HG03469 (cell line): ENCODE results near the gene CCDC141.
A peak's percentile ranks its signal among the peaks of the same experiment; 100 is the strongest.
"Not testable (repeated sequence)": the region's sequence is repeated elsewhere in the genome, so short reads cannot be mapped to it uniquely, and the experiment has no call there.

Source experiments
- ATAC-seq: cut with Tn5 transposase; IDR thresholded peaks from one replicate; pipeline ENCODE4 v1.9.1; 2021; ENCODE audit warnings: mild to moderate bottlenecking, moderate library complexity, moderate number of reproducible peaks; ENCODE audit not compliant: unreplicated experiment

CCDC141 gene

GRCh38 chr2:179049546-179050311 is at the start of gene CCDC141:
Gene CCDC141 (minus strand): TSS chr2:179050137. CDS start chr2:179049941, 196 bp downstream.
- ATAC-seq: peak; percentile 49

DNA sequence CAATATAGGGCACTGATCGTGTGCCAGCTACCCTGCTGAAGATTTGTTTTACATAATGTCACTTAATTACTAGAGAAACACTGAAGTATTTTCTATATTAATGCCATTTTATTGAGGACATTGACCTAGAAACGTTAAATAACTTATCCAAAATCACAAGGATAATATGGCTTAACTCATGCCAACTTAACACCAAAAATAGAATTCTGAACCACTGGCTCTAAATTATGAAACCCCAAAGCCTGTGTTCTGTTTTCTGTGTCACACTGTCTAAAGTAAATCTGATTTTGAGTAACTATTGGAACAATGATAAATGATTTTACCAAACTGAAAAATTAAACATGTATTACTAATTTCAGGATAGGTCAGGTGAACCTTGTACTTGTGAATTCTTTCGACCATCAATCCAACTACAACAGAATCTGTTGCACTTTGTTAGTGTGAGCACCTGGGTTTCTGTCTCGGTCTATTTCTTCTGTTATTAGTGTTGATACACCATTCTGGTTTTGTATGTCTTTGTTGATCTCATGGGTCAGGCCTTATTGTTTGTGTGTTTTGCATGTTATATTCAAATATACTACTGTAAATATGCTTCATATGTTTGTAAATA is 48.2 kb upstream of the CCDC141 start:
- no peak for ATAC-seq

GRCh38 chr2:179097131-179097530 is 47.2 kb upstream of the CCDC141 start:
- ATAC-seq: no peak

DNA sequence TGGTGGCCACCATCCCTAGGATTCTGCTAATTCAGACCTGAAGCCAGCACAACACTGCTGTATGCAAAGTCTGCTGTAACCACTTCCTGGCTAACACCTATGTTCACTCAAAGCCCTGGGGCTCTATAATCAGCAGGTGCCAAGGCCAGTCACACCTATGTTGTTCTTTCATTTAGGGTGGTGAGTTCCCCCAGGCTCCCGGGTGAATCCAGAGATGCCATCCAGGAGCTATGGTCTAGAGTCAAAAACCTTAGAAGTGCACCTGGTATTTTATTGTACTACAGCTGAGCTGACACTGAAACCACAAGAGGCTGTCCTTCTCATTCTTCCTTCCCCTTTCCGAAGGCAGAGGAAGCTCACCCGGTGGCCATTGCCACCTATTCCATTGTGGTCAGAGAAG is 46.2 kb upstream of the CCDC141 start:
- peak; percentile 96 for ATAC-seq

DNA sequence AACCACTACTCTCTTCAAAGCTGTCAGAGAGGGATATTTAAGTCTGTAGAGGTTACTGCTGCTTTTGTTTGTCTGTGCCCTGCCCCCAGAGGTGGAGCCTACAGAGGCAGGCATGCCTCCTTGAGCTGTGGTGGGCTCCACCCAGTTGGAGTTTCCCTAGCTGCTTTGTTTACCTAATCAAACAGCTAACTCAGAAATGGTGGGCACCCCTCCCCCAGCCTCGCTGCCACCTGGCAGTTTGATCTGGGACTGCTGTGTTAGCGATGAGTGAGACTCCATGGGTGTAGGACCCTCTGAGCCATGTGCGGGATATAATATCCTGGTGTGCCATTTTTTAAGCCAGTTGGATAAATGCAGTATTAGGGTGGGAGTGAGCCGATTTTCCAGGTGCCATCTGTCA is 43.0 kb upstream of the CCDC141 start:
- not testable (repeated sequence) for ATAC-seq

DNA sequence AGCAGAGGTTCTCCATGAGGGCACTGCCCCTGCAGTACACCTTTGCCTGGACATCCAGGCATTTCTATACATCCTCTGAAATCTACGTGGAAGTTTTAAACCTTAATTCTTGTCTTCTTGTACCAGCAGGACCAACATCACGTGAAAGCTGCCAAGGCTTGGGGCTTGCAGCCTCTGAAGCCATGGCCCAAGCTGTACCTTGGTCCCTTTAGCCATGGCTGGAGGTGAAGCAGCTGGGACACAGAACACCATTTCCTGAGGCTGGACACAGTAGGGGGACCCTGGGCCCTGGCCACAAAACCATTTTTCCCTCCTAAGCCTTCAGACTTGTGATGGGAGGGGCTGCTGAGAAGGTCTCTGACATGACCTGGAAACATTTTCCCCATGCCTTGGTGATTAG is 32.8 kb upstream of the CCDC141 start:
- no peak for ATAC-seq

DNA sequence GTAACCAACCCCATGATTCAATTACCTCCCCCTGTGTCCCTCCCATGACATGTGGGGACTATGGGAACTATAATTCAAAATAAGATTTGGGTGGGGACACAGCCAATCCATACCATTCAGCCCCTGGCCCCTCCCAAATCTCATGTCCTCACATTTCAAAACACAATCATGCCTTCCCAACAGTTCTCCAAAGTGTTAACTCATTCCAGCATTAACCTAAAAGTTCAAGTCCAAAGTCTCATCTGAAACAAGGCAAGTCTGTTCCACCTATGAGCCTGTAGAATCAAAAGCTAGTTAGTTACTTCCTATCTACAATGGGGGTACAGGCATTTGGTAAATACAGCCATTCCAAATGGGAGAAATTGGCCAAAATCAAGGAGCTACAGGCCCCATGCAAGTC is 32.0 kb upstream of the CCDC141 start:
- ATAC-seq: no peak

DNA sequence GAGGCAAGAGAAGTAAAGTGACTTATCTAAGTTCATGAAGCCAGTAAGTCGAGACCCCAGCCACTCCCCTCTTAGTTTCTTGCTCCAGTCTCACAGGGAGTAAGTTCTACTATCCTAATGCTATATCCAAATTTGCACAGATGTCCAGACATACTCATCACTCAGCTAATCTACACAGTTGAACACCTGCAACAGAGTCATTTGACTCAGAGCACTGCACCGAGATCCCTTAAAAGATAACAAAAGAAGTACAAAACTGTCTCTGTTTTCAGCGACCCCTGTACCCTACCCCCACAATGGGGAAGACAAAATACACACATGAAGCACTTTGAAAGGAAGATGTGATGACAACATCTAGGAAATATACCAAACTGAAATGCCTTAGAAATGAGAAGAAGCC is 22.6 kb upstream of the CCDC141 start:
- ATAC-seq: no peak

DNA sequence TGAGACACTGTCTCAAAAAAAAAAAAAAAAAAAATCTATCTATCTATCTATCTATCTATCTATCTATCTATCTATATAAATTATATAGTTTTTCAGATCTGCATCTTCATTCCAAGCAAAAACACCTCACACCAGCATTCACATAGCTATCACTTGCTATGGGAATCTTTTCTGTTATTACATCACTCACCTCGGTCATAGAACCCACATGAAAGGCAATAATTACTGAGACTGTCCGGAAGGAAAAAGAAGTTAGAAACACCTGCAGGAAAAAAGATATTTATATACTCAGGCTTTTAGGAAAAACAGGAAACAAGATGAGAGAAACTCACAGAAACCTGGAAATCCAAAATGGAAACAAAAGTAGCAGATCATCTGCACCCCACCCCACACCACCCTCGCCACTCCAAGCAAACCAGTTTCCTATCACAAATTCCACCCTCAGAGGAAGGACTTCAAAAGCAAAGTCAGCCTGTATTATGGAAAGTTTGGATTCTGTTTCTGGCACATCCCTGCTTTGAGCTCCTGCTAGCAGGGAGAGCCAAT is 21.9 kb upstream of the CCDC141 start:
- no peak for ATAC-seq

DNA sequence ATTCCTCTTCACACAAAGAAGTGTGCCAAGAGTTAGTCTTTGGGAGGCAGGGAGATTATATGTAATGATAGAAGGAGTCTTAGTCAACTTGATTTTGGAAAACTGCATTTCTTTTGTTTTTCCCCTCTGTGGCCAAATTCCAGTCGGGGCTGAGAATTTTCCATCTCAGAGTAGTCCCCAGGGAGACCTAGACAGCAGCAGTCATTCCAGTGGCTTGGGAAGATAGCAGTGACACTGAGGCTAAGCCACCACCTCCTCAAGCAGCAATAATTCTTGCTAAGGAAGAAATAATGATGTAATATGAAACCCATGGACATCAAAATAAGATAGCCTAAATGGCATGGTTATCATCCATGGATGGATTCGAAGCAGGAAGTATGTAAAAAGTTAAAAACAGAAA is 21.0 kb upstream of the CCDC141 start:
- no peak for ATAC-seq

DNA sequence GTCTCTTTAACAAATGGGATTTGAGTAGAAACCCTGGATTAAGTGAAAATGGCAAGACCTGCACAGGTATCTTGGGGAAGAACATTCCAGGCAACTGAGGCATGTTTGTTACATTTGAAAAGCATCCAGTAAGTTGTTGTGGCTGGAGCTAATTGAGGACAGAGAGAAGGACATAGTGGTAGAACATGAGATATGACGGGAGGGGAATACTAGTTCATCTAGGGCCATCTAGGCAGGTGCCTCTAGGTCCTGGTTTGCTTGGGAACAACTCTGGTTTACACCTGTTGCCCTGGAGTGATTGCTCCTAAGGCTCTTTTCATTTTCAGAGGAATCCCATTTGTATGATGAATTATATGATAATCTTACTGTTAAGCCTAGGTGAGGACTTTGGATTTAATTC is 19.7 kb upstream of the CCDC141 start:
- no peak for ATAC-seq

DNA sequence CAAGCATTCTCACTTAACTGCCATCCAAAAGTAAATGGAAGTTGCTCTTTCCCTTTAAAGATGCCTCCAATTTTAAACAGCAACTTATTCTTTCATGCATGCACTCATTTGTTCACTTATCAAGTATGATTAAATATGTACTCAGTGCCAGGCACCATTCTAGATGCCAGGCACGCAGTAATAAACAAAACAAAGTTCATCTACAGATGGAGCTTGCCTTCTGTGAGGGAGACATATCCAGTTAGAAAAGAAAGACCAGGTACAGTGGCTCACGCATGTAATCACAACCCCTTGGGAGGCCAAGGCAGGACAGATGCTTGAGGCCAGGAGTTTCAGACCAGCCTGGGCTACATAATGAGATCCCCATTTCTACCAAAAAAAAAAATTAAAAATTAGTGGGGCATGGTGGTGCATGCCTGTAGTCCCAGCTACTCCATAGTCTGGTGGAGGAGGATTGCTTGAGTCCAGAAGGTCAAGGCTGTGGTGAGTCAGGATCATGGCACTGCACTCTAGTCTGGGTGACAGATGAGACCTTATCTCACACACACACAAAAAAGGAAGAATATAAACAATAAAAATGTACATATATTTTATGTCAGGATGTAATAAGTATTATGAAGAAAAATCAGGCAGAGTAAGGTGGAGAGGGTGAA is 19.2 kb upstream of the CCDC141 start:
- no peak for ATAC-seq

DNA sequence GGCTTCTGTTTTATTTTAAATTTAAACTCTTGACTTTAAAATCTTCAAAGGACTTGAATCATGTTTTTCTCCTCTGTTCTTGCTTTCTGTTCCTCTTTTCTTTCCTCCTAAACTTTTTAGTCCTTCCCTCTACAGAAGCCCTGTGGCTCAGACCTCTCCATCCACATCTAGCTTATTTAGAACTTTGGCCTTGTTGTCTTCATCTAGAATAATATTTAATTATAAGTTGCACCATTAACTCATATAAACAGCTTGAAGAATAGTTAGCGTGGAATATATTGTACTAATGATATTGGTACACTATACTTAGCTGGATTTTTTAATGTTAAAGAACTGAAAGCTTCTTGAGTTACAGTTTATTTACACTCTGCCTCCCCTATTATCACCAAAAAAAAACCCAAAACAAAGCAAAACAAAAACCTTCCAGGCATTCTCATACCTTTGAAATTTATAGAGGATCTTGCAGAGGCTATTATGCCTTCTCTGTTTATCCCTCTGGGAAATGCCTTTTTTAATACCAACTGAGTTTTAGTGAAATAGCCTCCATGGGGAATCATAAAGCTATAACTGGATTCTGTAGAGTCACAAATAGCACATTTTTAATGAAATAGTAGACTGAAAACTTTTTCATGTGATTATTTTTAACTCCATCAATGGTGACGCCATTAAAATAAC is 9.2 kb upstream of the CCDC141 start:
- ATAC-seq: no peak

DNA sequence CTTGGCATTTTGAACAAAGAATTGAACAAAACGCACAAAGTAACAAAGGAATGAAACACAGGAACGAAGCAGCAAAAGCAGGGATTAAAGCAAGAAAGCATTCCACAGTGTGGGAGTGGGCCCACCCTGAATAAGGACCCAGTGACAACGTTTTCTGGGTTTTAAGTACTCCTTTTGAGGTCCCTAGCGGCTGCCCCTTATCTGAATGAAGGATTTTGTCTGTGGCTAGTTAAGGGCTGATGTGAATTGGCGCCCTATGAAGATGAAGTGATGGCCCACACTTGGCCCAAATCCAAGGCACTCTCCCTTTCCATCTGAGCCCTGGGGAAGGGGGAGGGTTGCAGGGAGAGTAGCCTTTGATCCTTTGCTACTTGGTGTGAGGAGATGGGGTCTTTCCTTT is 7.8 kb upstream of the CCDC141 start:
- no peak for ATAC-seq

DNA sequence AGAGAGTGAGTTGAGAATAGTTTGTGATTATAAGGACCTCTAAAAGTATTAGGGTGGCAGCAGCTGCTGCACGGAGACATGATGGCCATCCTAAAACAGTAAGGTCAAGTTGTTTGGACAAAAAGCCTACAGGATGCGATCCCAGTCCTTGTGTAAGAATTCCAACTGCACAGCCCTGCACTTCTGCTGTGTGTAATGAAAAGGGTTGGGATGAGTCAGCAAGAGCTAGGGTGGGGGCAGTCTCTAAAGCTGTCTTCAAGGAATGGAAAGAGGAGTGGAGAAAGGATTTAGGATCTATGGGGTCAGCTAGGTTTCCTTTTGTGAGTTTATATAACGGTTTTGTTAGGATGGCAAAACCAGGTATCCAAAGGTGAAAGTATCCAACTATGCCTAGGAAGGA is 3.6 kb upstream of the CCDC141 start:
- ATAC-seq: not testable (repeated sequence)

DNA sequence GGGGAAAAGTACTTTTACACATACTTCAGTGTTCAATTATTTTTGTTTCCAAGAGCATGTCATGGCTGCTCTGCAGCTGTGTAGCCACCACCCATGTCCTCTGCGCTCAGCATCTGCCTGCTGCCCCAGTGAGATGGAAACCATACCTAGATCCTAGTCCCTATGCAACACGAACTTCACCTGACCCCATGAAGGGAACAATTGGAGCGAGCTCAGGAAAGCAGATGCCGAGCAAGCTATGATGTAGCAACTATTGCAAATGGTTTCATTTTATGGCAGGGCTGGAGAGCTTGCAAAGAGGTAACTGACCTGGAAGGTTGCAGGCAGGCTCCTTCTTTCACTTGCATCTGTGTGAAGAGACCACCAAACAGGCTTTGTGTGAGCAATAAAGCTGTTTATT is 1.3 kb upstream of the CCDC141 start:
- ATAC-seq: no peak

GRCh38 chr2:179050755-179051154 is 818 bp upstream of the CCDC141 start:
- no peak for ATAC-seq

GRCh38 chr2:179049203-179049545 is 763 bp downstream of the CCDC141 start:
- ATAC-seq: peak; percentile 30

- no peak for ATAC-seq
Measured at GRCh38 chr2:179048099-179048498, 1.8 kb downstream of the CCDC141 start.

GRCh38 chr2:179045602-179046001 is 4.3 kb downstream of the CCDC141 start:
- ATAC-seq: not testable (repeated sequence)

GRCh38 chr2:179044500-179044899 is 5.4 kb downstream of the CCDC141 start:
- ATAC-seq: no peak
